Measurements from ENCODE around the gene MRPS34.
"Not testable (repeated sequence)": the region's sequence is repeated elsewhere in the genome, so short reads cannot be mapped to it uniquely, and the experiment has no call there.

Gene MRPS34

DNA sequence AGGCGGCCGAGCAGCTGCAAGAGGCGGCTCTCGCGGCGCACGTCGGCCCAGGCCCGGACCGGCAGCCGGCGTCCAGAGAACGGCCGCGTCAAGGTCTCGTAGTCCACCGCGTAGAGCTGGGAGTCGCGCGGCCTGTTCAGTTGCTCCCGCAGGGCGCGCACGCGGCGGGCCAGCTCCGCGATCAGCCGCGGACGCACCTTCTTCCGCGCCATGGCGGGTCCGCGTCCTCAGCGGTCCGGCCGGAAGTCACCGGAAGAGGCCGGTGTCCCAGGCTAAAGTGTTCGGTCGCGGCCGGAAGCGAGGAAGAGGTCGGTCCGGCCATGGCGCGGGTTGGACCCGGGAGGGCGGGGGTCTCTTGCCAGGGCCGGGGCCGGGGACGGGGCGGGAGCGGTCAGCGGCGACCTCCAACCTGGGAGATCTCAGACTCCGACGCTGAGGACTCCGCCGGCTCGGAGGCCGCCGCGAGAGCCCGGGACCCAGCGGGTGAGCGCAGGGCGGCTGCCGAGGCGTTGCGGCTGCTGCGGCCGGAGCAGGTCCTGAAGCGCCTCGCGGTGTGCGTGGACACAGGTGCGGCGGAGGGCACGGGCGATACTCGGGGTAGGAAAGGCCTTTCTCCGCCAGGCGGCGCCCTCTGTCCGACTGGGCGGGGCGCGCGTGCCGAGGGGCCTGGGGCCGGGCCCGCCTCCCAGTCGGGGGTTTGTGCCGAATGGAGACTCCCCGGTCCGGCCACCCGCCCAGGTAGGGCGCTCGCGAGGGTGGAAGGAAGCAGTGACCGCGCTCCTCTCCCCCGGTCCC, at the start of gene MRPS34:
TSS of gene MRPS34 (minus strand) at position 227 of the 795 bp plus-strand sequence. CDS start at position 212, 15 bp downstream.
- peak; percentile 74 for DNase-seq (ENCODE audit: low spot score)

DNA sequence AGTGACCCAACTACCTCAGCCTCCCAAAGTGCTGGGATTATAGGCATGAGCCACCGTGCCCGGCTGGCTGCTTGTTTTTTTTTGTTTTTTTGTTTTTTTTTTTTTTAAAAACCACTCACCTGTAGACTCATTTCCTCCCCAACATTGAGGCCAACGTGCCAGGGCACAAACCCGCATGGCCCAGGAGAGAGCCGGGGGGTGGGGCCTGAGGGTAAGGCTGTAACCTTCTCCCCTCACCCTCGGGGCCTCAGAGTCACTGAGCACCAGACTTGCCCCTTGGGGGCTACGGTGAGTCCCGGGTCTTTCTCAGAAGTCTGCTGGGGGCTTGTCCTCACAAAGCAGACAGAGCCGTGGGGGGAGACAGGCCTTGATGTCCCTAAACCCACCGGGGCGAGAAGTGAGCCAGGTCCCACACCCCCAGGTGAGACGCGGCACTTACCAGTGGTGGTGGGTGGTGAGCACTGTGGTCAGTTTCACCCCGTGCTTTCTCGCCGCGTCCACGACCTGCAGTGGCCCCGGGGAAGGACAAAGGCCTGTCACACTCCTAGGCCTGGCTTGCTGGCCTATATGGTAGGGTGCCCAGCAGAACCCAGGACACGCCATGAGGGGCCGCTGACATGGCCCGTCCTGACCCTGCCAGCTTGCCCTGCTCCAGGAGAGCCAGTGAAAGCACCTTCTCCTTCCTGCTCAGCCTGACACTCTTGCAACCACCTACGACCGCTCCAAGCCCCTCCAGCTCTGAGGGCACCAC, 49.1 kb upstream of the MRPS34 start:
- DNase-seq (ENCODE audit: low spot score): no peak

DNA sequence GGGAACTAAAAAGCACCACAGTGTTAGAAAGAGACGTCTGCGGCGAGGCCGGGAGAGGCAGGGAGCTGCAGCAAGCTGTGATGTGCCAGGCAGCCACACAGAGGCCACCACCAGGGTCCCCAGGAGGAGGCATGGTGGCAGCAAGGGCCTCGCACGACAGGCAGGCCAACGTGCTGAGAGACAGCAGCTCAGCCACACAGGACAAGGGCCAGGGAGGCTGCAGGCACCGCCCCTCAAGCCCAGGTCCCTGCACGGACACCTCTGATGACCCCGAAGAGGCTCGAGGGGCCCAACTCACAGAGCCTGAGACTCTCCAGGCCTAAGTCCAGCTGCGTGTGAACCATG, 48.0 kb upstream of the MRPS34 start:
- no peak for DNase-seq (ENCODE audit: low spot score)

DNA sequence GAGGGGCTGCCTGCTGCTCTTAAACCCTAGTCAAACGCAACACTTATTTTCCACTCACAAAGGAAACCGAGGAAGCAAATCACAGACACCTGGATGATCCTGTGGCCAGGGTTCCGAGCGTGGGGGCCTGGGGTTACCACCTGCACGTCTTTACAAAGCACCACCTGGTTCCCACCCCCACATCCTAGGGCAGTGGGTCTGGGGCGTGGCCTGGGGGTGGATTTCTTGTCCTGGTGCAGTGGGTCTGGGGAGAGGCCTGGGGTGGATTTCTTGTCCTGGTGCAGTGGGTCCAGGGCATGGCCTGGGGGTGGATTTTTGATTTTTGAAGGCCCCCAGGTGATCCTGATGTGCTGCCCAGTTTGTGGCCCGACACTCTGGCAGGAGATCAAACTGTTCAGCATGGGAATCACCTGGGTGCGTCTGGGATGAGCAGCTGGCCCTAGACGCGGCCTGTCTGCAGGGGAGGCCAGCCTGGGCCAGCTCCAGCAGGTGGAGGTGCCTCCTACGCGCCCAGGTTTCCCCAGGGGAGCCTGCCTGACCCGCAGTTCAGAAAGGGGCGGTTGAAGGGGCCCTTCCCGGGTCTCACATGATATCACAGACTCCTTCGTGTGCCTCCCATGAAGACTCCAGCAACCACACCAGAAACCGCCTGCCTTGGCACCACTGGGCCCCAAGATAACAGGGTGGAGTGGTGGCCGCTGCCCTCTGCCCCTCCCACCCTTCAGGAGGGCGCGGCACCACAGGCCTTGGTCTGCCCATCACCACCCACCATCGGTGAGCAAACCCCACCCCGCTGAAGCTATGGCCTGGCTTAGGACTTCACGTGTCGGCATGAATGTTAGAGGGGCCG, 47.4 kb upstream of the MRPS34 start:
- no peak for DNase-seq (ENCODE audit: low spot score)

DNA sequence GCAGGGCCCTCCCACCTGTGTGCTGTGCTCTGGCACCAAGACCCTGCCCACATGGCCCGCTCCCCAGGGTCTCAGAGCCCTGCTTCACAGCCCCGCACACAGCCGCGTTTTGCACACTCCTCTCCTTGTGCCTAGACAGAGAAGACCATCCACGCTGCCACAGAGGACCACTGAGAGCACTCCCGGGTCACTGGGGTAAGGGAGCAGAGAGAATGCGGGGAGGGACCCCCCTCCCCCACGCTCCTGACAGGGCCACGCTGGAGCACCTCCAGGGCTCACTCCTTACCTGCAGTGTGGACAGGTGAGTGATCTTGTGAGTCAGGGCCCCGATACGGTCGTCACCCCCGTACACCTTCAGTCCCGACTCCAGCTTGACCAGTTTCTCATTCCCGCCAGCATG, 46.7 kb upstream of the MRPS34 start:
- DNase-seq (ENCODE audit: low spot score): no peak

DNA sequence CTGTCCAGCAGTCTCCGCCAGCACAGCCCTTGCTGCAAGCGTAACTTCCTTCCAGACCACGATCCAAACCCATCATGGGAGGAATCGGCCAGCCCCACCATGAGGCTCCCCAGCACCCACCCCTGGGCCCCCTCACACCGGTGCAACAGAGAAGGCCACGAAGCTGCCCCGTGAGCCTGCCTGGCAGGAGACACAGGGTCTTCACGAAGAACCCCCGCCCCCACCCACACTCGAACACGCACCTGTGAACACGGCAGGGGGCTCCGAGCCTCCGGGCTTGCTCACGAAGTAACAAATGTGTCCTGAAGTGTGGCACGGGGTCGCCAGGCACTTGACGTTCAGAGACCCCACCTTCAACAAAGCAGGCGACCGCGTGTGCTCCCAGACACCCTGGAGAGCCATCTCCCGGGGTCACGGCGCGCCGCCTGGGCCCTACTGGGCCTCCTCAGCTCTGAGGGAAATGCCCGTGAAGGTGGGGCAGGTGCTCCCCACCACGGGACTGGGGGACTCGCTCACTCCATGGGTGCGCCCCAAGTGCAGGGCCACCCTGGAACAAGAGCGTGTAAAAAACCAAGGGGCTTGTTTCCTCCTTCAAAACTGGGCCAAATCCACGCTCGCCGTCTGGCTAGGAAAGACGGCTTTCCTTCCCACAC, 46.1 kb upstream of the MRPS34 start:
- no peak for DNase-seq (ENCODE audit: low spot score)

DNA sequence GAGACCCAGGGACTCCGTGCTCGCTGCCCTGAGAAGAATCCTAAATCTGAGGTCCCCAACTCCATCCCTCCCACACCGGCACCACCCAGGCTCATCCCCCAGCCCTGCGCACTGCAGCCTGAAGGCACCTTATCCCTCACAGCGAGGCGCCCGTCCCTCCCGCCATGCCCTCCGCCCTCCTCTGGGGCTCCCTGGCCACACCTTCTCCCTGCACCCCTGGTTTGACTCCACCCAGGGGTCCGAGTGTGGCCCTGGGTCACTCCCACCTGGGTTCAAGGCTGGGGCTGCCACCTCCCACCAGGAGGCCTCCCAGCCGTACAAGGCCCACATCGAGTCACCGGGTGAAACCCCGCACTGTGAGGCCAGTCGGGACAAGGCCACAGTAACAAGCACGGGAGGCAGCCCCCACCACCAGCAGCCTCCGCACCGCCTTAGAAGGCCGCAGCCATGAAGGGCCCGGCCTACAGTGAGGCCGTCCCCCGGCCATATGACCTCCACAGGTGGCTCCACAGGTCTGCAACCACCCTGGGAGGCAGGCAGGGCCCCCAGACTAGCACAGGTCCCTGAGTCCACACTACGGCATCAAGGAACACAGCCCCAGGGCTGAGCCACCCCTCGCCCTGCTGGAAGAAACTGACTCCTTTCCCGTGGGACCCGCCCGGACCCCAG, 45.4 kb upstream of the MRPS34 start:
- no peak for DNase-seq (ENCODE audit: low spot score)

DNA sequence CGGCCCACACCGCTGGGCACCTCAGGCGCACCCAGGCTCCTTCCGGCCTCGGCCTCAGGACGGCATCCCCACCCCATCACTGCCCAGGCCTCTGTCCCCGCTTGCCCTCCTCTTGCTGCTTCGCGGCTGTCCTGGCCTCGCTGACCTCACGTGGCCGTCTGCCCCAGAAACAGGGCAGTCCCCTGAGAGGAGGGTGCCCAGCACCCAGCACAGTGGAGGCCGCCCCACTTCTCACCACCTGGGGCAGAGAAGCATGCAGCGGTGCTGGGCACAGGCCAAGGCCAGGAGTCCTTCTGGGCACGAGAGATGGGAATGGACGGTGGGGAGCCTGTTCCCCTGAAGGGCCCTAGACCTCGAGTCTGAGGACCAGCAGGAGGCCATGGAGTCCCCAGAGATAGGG, 44.8 kb upstream of the MRPS34 start:
- DNase-seq (ENCODE audit: low spot score): no peak

DNA sequence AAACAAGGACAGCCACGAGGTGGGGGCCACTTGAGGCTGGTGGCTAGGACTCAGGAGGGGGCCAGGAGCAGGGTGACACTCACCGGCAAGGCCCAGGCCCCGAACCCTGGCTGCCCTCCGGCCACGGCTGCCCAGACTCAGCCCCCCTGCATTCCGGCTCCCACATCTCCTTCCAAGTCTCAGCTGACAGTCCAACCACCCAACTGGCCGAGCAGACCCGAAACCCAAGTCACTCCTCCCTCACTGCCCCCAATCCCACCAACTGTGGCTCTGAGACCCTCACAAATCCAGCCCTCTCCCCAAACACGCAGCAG, 44.3 kb upstream of the MRPS34 start:
- no peak for DNase-seq (ENCODE audit: low spot score)

DNA sequence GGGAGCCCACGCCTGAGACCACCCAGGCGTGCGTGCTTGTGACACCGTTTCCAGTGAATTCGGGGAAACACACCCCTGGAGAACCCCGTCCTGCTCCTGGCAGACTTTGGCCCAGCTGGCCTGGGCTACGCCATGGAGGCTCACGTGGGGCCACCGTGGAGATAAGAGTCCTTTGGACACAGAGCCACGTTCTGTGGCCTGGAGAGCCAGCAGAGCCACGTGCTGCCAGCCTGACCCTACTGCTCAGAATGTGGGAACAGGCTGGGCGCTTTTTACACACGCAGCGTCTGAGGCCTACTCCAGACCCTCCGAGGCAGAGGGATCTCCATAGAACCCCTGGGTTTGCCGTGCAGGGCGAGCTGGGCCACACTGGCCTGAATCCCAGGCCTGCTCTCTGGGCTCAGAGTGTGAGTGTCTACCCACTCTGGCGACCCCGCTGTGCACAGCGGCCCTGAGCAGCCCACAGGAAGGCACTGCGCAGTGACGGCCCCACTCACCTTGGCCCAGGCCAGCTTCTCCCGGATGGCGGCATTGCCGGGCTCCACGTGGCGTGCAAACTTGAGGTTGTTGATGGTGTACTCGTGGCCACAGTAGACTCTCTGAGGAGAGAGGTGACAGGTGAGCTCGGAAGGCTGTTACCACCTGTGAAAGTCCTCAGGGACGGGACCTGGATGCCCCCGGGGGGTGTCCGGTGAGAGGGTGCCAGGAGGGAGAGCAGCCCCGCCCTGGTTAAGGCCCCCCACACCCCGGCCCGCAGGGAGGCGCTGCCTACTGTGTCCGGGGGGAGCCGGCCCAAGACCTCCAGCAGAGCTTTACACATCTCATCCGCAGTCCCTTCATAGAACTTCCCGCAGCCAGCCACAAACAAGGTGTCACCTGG, 43.7 kb upstream of the MRPS34 start:
- no peak for DNase-seq (ENCODE audit: low spot score)

DNA sequence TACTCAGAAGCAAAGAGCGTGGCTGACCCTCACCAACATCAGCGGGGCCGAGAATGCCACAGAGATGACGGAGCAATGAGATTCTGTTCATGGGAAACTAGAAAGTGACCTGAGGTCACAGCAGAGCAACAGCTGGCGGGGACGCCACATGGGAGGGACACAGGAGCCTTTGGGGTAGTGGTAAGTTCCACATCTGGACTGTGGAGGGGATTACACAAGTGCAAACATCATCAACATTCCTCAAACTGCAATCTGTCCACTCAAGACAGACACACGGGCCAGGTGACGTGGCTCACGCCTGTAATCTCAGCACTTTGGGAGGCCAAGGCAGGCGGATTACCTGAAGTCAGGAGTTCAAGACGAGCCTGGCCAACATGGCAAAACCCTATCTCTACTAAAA, 42.5 kb upstream of the MRPS34 start:
- DNase-seq (ENCODE audit: low spot score): no peak

DNA sequence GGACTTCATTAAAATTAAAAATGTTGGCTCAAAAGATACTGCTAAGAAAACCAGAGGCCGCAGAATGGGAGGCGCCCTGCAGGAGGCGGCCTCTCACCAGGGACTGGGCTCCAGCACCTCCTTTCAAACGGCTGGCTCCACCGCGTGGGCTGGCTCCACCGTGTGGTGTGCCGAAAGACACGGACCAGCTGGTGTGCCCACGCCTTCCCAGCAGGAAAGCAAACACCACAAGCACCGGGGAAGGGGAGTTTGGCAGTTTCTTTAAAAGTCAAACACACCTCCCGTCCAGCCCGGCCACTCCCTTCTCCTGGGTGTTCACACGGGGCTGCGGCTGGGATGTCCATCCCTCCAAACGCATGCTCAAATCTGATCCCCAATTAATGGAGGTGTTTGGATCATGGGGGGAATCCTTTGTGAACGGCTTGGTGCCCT, 39.8 kb upstream of the MRPS34 start:
- no peak for DNase-seq (ENCODE audit: low spot score)

DNA sequence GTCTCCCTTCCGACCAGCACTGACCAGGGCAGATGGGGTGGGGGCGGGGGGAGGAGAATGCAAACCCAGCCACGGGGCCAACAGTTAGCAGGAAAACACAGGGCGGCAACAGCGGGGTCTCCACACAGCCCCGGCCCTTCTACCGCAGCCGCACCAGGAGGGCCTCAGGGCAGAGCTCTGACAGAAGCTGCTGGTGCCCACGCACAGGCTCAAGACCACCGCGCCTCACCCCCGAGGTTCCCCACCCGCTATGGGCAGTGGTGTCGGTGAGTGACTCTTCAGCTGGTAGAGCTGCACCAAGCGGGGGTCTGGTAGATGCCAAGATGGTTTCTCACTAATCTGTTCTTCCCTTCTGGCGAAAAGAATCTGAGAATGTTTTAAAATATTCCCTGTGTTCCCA, 37.6 kb upstream of the MRPS34 start:
- DNase-seq (ENCODE audit: low spot score): no peak

DNA sequence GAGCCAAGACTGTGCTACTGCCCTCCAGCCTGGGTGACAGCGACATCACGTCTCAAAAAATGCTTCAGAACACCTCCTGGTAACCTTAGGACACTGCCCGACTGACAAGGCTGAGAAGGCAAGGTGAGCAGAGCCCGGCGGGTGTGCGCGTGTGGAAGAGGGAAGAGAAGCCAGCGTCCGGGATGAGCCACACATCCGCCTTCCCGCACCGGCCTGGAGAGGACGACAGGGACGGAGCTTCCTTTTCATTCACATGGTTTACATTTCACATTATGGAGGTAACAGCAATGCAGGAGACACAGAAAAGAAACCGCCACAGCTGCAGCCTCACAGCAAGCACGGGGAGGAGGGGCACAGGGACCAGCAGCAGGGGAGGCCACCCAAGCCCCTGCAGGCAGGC, 37.2 kb upstream of the MRPS34 start:
- DNase-seq (ENCODE audit: low spot score): no peak

DNA sequence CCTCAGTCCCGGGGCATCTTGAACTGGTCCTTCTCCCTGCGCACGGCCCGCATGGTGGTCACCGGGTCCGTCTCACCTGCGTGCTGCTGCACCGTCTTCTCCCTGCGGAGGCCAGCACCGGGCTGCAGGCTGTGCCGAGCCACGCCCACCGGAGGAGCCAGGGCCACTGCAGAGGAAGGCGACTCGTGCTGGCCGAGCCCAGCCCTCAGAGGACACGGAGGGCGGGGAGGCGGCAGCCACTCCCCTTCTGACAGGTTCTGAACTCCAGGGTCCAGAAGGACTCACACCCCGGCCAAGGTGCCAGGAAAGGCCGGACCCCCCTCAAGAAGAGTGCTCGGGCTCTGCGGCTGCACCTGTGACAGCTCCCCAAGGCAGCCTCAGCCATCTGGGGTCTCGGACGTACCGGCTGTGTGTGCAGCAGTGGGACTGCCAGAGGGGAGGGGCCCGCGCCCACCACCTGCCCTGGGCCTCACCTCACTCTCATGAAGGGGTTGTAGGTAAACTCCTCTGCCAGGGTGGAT, 36.4 kb upstream of the MRPS34 start:
- no peak for DNase-seq (ENCODE audit: low spot score)

DNA sequence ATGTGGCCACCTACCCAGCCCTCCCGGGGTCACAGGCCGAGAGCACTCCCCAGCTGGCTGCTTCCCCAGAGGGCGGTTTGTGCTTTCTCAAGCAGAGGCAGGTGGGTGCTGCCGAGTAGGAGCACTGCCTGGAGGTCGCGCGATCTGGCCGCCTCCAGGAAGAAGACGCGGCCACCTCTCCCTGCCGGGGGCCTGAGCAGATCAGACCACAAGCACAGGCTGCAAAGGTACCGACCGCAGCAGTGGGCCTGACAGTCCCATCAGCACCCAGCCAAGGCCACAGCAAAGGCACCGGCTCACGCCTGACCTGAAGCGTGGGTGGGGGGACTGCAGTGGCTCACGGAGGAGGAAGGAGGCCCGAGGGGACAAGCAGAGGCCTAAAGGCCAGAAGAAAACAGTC, 35.8 kb upstream of the MRPS34 start:
- DNase-seq (ENCODE audit: low spot score): no peak

DNA sequence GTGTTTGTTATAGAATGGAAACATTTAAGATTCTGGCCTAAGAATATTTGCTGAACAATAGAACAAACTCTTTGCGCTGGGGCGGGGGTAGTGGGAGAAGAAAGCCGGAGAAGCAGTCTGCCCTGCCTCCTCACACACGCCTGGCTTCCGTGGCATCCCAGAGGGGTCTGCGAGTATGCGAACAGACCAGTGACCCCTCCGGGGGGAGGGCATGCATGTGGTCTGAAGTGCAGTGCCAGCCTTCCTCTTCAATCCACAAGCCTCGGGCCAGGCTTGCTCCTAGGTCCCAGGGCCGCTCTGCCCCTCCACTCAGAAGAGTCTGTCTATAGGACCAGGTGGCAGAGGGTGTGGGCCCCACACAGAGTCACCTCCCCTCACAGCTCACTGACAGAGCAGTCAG, 34.7 kb upstream of the MRPS34 start:
- no peak for DNase-seq (ENCODE audit: low spot score)

DNA sequence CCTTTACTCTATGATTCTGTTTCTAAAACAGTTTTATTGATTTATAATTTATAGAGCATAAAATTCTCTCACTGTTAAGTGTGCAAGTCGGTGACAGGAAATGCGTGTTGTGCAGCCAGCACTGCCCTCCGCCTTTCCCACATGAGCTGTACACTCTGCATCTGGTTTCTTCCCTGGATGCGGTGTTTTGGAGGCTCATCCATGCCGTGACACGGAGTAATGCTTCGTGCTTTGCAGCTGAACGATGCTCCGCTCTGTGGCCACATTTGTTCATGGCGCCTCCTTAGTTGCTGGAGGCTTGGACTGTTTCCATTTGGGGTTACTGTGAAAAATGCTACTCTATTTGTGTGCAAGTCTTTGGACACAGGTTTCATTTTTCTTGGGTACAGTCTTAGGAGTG, 27.8 kb upstream of the MRPS34 start:
- DNase-seq (ENCODE audit: low spot score): no peak

DNA sequence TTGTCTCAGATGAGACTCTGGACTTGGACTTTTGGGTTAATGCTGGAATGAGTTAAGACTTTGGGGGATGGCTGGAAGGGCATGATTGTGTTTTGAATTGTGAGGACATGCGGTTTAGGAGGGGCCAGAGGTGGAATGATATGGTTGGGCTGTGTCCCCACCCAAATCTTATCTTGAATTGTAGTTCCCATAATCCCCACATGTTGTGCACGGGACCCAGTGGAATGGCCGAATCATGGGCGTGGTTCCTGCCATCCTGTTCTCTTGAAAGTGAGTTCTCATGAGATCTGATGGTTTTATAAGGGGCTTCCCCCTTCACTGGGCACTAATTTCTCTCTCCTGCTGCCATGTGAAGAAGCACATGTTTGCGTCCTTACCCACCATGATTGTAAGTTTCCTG, 26.3 kb upstream of the MRPS34 start:
- not testable (repeated sequence) for DNase-seq (ENCODE audit: low spot score)

DNA sequence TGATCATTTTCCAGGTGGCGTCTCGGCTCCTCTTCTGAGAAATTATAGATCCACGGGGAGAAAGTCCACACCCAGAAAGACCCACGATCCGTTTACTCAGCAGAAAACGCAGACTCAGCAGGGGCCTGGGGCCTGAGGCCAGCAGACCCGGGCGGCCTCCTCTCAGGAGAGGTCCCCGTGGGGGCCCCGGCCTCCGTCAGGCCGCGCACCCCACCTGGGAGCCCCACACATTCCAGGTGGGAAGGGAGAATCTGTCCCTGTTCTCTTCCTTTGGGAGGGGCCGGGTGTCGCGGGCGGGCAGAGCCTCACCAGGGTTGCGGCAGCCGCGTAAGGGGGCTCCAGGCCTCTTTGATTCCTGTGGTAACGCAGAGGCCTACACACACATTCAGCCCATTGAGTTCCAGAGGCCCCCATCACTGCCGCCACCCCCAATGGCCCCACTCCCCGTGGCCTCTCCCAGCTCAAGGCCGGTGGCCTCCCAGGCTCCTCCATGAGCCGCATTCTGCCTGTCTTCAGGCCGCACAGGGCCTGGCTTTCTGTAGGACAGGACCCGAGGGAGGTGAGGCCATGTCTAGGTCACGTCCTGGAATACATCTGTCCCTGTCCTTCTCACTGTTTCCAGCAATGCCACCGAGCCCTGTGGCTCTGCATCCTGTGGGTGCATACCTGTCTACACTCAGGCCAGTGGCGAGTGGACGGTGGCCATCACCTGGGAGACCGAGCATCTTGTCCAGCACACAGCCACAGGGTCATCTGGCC, 22.2 kb upstream of the MRPS34 start:
- DNase-seq (ENCODE audit: low spot score): no peak
